ENCODE data around the gene FGF18.
"Not testable (repeated sequence)": the region's sequence is repeated elsewhere in the genome, so short reads cannot be mapped to it uniquely, and the experiment has no call there.

DNA sequence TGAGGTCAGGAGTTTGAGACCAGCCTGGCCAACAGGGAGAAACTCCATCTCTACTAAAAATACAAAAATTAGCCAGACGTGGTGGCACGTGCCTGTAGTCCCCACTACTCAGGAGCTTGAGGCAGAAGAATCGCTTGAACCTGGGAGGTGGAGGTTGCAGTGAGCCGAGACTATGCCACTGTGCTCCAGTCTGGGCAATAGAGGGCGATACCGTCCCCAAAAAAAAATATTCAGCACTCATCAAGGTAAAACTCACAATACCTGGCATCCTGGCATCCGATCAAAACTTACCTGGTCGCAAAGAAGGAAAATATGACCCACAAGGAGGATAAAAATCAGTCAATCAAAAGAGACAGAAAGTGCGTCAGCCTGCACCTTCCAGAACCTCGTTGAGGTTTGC lies 48.6 kb upstream of the FGF18 start:
- not testable (repeated sequence) for TF ChIP-seq ZNF621, KLF16, ZBTB21 (tag by site-specific recombination; IDR thresholded peaks at IDR 0.05)
- TF ChIP-seq, protein P1, sequence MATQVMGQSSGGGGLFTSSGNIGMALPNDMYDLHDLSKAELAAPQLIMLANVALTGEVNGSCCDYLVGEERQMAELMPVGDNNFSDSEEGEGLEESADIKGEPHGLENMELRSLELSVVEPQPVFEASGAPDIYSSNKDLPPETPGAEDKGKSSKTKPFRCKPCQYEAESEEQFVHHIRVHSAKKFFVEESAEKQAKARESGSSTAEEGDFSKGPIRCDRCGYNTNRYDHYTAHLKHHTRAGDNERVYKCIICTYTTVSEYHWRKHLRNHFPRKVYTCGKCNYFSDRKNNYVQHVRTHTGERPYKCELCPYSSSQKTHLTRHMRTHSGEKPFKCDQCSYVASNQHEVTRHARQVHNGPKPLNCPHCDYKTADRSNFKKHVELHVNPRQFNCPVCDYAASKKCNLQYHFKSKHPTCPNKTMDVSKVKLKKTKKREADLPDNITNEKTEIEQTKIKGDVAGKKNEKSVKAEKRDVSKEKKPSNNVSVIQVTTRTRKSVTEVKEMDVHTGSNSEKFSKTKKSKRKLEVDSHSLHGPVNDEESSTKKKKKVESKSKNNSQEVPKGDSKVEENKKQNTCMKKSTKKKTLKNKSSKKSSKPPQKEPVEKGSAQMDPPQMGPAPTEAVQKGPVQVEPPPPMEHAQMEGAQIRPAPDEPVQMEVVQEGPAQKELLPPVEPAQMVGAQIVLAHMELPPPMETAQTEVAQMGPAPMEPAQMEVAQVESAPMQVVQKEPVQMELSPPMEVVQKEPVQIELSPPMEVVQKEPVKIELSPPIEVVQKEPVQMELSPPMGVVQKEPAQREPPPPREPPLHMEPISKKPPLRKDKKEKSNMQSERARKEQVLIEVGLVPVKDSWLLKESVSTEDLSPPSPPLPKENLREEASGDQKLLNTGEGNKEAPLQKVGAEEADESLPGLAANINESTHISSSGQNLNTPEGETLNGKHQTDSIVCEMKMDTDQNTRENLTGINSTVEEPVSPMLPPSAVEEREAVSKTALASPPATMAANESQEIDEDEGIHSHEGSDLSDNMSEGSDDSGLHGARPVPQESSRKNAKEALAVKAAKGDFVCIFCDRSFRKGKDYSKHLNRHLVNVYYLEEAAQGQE (tag by site-specific recombination; IDR thresholded peaks at IDR 0.05) = not testable (repeated sequence)
- TF ChIP-seq, protein P2, sequence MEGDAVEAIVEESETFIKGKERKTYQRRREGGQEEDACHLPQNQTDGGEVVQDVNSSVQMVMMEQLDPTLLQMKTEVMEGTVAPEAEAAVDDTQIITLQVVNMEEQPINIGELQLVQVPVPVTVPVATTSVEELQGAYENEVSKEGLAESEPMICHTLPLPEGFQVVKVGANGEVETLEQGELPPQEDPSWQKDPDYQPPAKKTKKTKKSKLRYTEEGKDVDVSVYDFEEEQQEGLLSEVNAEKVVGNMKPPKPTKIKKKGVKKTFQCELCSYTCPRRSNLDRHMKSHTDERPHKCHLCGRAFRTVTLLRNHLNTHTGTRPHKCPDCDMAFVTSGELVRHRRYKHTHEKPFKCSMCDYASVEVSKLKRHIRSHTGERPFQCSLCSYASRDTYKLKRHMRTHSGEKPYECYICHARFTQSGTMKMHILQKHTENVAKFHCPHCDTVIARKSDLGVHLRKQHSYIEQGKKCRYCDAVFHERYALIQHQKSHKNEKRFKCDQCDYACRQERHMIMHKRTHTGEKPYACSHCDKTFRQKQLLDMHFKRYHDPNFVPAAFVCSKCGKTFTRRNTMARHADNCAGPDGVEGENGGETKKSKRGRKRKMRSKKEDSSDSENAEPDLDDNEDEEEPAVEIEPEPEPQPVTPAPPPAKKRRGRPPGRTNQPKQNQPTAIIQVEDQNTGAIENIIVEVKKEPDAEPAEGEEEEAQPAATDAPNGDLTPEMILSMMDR (tag by site-specific recombination; IDR thresholded peaks at IDR 0.05) = not testable (repeated sequence)
- TF ChIP-seq, protein P3, sequence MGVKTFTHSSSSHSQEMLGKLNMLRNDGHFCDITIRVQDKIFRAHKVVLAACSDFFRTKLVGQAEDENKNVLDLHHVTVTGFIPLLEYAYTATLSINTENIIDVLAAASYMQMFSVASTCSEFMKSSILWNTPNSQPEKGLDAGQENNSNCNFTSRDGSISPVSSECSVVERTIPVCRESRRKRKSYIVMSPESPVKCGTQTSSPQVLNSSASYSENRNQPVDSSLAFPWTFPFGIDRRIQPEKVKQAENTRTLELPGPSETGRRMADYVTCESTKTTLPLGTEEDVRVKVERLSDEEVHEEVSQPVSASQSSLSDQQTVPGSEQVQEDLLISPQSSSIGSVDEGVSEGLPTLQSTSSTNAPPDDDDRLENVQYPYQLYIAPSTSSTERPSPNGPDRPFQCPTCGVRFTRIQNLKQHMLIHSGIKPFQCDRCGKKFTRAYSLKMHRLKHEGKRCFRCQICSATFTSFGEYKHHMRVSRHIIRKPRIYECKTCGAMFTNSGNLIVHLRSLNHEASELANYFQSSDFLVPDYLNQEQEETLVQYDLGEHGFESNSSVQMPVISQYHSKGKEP (tag by site-specific recombination; IDR thresholded peaks at IDR 0.05) = not testable (repeated sequence)
